ENCODE measurements around the gene MAN1A2. TPM values are rescaled to one million over a fixed set of nuclear protein-coding genes. Genes with fewer than 3 reads are reported as not detected.

The MAN1A2 gene
- total and polyA plus RNA-seq, 9 of the 15 experiments (the other 6 are each of a cell fraction or from before 2014, with no cell fraction given) = 4.2 to 38.4 (median 18.7) TPM

DNA sequence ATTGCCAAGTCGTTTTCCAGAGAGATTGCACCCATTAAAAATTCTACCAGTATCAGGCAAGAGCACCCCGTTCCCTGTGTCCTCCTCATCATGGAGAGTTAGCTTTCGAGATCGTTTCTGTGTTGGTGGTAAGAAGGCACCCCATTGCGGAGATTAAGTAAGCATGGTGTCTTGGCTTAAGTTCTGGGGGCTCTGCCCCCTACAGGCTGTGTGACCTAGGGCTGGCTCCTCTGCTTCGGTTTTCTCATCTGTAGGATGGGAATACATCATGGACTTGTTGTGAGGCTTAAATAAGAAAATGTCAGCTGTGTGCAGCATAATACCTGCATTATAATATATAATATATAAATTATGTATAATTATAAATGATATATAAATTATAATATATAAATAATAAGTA, 201.8 kb downstream of the MAN1A2 start:
- TF ChIP-seq, protein P1, sequence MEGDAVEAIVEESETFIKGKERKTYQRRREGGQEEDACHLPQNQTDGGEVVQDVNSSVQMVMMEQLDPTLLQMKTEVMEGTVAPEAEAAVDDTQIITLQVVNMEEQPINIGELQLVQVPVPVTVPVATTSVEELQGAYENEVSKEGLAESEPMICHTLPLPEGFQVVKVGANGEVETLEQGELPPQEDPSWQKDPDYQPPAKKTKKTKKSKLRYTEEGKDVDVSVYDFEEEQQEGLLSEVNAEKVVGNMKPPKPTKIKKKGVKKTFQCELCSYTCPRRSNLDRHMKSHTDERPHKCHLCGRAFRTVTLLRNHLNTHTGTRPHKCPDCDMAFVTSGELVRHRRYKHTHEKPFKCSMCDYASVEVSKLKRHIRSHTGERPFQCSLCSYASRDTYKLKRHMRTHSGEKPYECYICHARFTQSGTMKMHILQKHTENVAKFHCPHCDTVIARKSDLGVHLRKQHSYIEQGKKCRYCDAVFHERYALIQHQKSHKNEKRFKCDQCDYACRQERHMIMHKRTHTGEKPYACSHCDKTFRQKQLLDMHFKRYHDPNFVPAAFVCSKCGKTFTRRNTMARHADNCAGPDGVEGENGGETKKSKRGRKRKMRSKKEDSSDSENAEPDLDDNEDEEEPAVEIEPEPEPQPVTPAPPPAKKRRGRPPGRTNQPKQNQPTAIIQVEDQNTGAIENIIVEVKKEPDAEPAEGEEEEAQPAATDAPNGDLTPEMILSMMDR (IDR thresholded peaks at IDR 0.05 in 2 of 3, conservative IDR thresholded peaks at IDR 0.05 in 1 of 3; ENCODE audit: insufficient read depth in 2 of 3, low read depth in 1 of 3, low read length in 3 of 3) = peak; percentile 28 to 43 (median 34); a peak in 4 of 6 replicates
- TF ChIP-seq, protein P2, sequence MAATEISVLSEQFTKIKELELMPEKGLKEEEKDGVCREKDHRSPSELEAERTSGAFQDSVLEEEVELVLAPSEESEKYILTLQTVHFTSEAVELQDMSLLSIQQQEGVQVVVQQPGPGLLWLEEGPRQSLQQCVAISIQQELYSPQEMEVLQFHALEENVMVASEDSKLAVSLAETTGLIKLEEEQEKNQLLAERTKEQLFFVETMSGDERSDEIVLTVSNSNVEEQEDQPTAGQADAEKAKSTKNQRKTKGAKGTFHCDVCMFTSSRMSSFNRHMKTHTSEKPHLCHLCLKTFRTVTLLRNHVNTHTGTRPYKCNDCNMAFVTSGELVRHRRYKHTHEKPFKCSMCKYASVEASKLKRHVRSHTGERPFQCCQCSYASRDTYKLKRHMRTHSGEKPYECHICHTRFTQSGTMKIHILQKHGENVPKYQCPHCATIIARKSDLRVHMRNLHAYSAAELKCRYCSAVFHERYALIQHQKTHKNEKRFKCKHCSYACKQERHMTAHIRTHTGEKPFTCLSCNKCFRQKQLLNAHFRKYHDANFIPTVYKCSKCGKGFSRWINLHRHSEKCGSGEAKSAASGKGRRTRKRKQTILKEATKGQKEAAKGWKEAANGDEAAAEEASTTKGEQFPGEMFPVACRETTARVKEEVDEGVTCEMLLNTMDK (IDR thresholded peaks at IDR 0.05; ENCODE audit: borderline replicate concordance, insufficient read depth, low read depth, low read length, poor library complexity, severe bottlenecking) = peak; percentile 23
- TF ChIP-seq MED1 (CRISPR knock-in tag; IDR thresholded peaks at IDR 0.05; ENCODE audit: borderline replicate concordance) = no peak
- H3K9ac ChIP-seq (ENCODE audit: insufficient read depth in 1 of 2, low read depth in 2 of 2, low read length in 2 of 2) = no peak overlapping the region
- H3K36me3 ChIP-seq (ENCODE audit: control insufficient read depth, insufficient read depth, low read length) = no peaks in the 10 kb centered on the region
- no peak for FAIRE-seq
- H3K27me3 ChIP-seq (ENCODE audit: control insufficient read depth in 2 of 2, insufficient read depth in 2 of 2, low read length in 2 of 2) = no peaks in the 10 kb centered on the region
- ChIA-PET CTCF (ENCODE audit: low intra/inter-chr PET ratio) (no interaction called here), POLR2A (interaction anchor here (0.7 to 1.9 kb wide), 3 partner anchors 12 to 64 kb away, joined by 3 to 6 read pairs (median 3); no protein-coding TSS in a partner anchor)
- H3K9me3 ChIP-seq (replicated peaks; ENCODE audit: control insufficient read depth, insufficient read depth, low read depth, low read length) = no peaks in the 10 kb centered on the region
- no peaks in the 10 kb centered on the region for H3K79me2 ChIP-seq (ENCODE audit: control insufficient read depth, insufficient read depth, low read length)
- no peak overlapping the region for H3K27ac ChIP-seq (ENCODE audit: extremely low read depth, low read depth, low read length)
- no TSS peak for BruUV-seq (replicated peaks)
- WGBS (ENCODE audit: insufficient coverage, low coverage, missing lambda C conversion rate) = 35% methylated on average over 6 of the region's 6 CpGs
- H2AFZ ChIP-seq (ENCODE audit: low read depth, low read length) = no peak overlapping the region; the same call in 1 of the 2 replicates
- H3K4me1 ChIP-seq (replicated peaks in 1 of 2; ENCODE audit: control insufficient read depth in 2 of 2, insufficient read depth in 2 of 2, low read length in 2 of 2) = peaks cover 15 to 20% of the 10 kb centered on the region in 2 experiments
- H4K20me1 ChIP-seq (replicated peaks; ENCODE audit: control insufficient read depth, insufficient read depth, low read length) = no peaks in the 10 kb centered on the region
- no peak overlapping the region for H3K4me2 ChIP-seq (ENCODE audit: insufficient read depth, low read length)
- no peaks in the 10 kb centered on the region for H3K9me1 ChIP-seq (ENCODE audit: control insufficient read depth, insufficient read depth, low read length)
- peak; percentile 24; the same call in 1 of the 3 replicates for ATAC-seq
- no peak overlapping the region for H3K4me3 ChIP-seq
- in situ Hi-C loops (cut with MboI) = no loop called here
- DNase-seq (ENCODE audit: extremely low read depth in 1 of 4, low spot score in 3 of 4) = peak in 2 of 4 experiments; percentile 25 to 47
- intact Hi-C loops (cut with micrococcal nuclease) = no loop called here

All from K562 (cell line).